ENCODE data around the gene RPTN. TPM values are rescaled to one million over a fixed set of nuclear protein-coding genes. Genes with fewer than 3 reads are reported as not detected.

The RPTN gene
- total RNA-seq, 1 experiment from 2014 or later, result not detected

DNA sequence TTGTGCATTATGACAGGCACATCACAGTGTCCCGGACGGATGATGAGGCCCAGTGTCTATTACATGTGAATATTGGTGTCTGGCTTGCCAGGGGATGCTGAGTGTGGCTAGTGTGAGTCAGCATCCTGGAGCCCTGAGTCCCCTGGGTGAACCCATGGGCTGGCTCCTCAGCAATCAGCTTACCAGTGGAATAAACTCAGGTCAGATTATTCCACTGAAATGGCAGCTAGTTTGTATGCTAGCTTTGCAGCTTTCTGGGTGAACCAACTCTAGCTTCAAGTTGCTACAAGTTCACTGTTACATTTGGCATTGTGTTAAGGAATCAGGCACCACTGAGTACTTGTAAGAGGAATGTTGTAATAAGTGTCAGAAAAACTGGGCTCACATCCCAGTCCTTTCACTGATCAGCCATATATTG lies 23.9 kb upstream of the RPTN start:
- H4K20me1 ChIP-seq (ENCODE audit: control insufficient read depth, insufficient read depth, insufficient read length), result no peaks in the 10 kb centered on the region
- H3K23ac ChIP-seq (ENCODE audit: insufficient read length, low read depth, low read length), result no peak overlapping the region
- H2BK120ac ChIP-seq (ENCODE audit: low read depth, low read length, poor library complexity, severe bottlenecking), result no peak overlapping the region
- H3K4me2 ChIP-seq (ENCODE audit: insufficient read depth, insufficient read length, low read length), result no peak overlapping the region
- H3K27me3 Mint-ChIP-seq (ENCODE audit: low read depth), result no peaks in the 10 kb centered on the region; the same call in 1 of the 2 replicates
- H3K36me3 Mint-ChIP-seq (ENCODE audit: insufficient read depth in 1 of 3, low read depth in 3 of 3), result peaks cover 0 to 10% (median 0%) of the 10 kb centered on the region in 3 experiments; a peak in 3 of 7 replicates
- peaks cover 48 to 92% of the 10 kb centered on the region in 2 experiments for H3K9me3 Mint-ChIP-seq
- no peaks in the 10 kb centered on the region for H3K23me2 ChIP-seq (ENCODE audit: insufficient read length, low read depth, low read length, poor library complexity, severe bottlenecking)
- H3T11ph ChIP-seq (ENCODE audit: low read length), result no peak overlapping the region
- H2BK20ac ChIP-seq (ENCODE audit: low read depth, low read length, poor library complexity, severe bottlenecking), result no peak overlapping the region
- H2BK15ac ChIP-seq (ENCODE audit: low read depth, low read length), result no peak overlapping the region
- H3K56ac ChIP-seq (ENCODE audit: insufficient read length, low read depth, low read length), result no peak overlapping the region
- no peak overlapping the region for H3K9ac ChIP-seq (ENCODE audit: extremely low read depth, insufficient read length, low read length)
- no peak for DNase-seq
- H3K4me3 Mint-ChIP-seq, result no peak overlapping the region
- no peaks in the 10 kb centered on the region for H3K79me1 ChIP-seq (ENCODE audit: insufficient read depth, low read depth, low read length, poor library complexity, severe bottlenecking)
- H2AFZ ChIP-seq (ENCODE audit: low read length), result no peak overlapping the region
- H4K91ac ChIP-seq (ENCODE audit: insufficient read length, low read depth, low read length), result no peak overlapping the region
- no peak for TF ChIP-seq CTCF (conservative IDR thresholded peaks at IDR 0.05)
- H2BK12ac ChIP-seq (ENCODE audit: insufficient read length, low read depth, low read length), result no peak overlapping the region
- H3K4me1 Mint-ChIP-seq, result no peaks in the 10 kb centered on the region
- H4K8ac ChIP-seq (replicated peaks; ENCODE audit: insufficient read length, low read depth, low read length), result no peak overlapping the region
- H3K4ac ChIP-seq (ENCODE audit: low read depth, low read length), result no peak overlapping the region
- no peak overlapping the region for H3K27ac ChIP-seq (ENCODE audit: insufficient read length, low read depth, low read length)
- no peak overlapping the region for H2BK5ac ChIP-seq (ENCODE audit: insufficient read length, low read length)
- no peak overlapping the region for H3K14ac ChIP-seq (ENCODE audit: insufficient read depth, low read length)
- H2AK5ac ChIP-seq (ENCODE audit: insufficient read length, low read length), result no peak overlapping the region
- no peaks in the 10 kb centered on the region for H3K27me3 ChIP-seq (ENCODE audit: insufficient read depth, low read length)
- no CpG with 5 or more reads among the region's 2 CpGs for WGBS (ENCODE audit: extremely low coverage, insufficient read length, low lambda C conversion rate)
- H3K18ac ChIP-seq (ENCODE audit: insufficient read length, low read depth, low read length), result no peak overlapping the region
- H3K79me2 ChIP-seq (ENCODE audit: insufficient read depth, low read length), result no peaks in the 10 kb centered on the region
- H4K5ac ChIP-seq (ENCODE audit: insufficient read length, low read depth, low read length), result no peak overlapping the region
- H3K9me3 ChIP-seq (ENCODE audit: control insufficient read depth, low read depth, low read length), result peaks cover 37% of the 10 kb centered on the region
- H3K4me1 ChIP-seq (ENCODE audit: insufficient read depth, low read length), result no peaks in the 10 kb centered on the region
- no peak overlapping the region for H3K27ac Mint-ChIP-seq

Data from H9 (cell line).